Panc1 (cell line): Measurements from ENCODE around the gene WASF1. TPM values are rescaled to one million over a fixed set of nuclear protein-coding genes. Genes with fewer than 3 reads are reported as not detected.

ENCODE experiments used
- ATAC-seq: fragments of 200-7000 bp; cut with Tn5 transposase; 2 replicates; pipeline ENCODE4 v1.9.1; 2020; ENCODE audit warnings: mild to moderate bottlenecking, moderate library complexity
- BruUV-seq: library from RNA; stranded (reverse); fragments of 400-500 nt; replicated peaks from 2 replicates; lab custom pipeline; 2021; lab: Mats Ljungman, UMichigan
- CTCF ChIA-PET: fragments of 300-600 bp; sonication (Branson Sonifier 250); formaldehyde crosslinking; loops from one replicate; lab custom pipeline; 2022; ENCODE audit warnings: antibody characterized with exemption; lab: Charles Lee
- POLR2A ChIA-PET: fragments of 300-600 bp; sonication (Branson Sonifier 250); formaldehyde crosslinking; loops from one replicate; lab custom pipeline; 2022; ENCODE audit warnings: antibody characterized with exemption; lab: Charles Lee
- DNase-seq: peaks from one replicate; pipeline ENCODE4 v3.0.0-alpha.2; 2010; ENCODE audit warnings: low read depth, low spot score
- H3K27ac ChIP-seq: 2 replicates; pipeline ENCODE4 v1.5.1; 2011; ENCODE audit warnings: mild to moderate bottlenecking, low read length, inconsistent platforms
- H3K27me3 ChIP-seq: fragments of 200-500 bp; sonication (Bioruptor generic); 2 replicates; pipeline ENCODE4 v1.6.0; 2014; ENCODE audit warnings: low read length, inconsistent platforms; ENCODE audit not compliant: control insufficient read depth, insufficient read depth
- H3K36me3 ChIP-seq: fragments of 200-500 bp; sonication (Bioruptor generic); 2 replicates; pipeline ENCODE4 v1.5.1; 2014; ENCODE audit warnings: inconsistent platforms, mild to moderate bottlenecking, low read length, moderate library complexity; ENCODE audit not compliant: control insufficient read depth, insufficient read depth
- H3K4me1 ChIP-seq: 2 replicates; pipeline ENCODE4 v1.5.1; 2011; ENCODE audit warnings: inconsistent platforms, mild to moderate bottlenecking, low read length, moderate library complexity; ENCODE audit not compliant: control insufficient read depth, insufficient read depth
- H3K4me3 ChIP-seq, 2 experiments: 2 replicates each; pipeline ENCODE4 v1.5.1; 2011 to 2012; ENCODE audit warnings: low read depth in 2 of 2, low read length in 2 of 2, mild to moderate bottlenecking in 2 of 2, inconsistent platforms in 1 of 2, moderate library complexity in 1 of 2
- H3K9me3 ChIP-seq: fragments of 200-500 bp; sonication (Bioruptor generic); 2 replicates; pipeline ENCODE4 v1.5.1; 2014; ENCODE audit warnings: low read depth, mild to moderate bottlenecking, inconsistent platforms, low read length, moderate library complexity; ENCODE audit not compliant: control insufficient read depth, insufficient read depth
- CTCF ChIP-seq: fragments of 450-650 bp; IDR thresholded peaks from 2 replicates; pipeline ENCODE4 v1.5.1; 2017; ENCODE audit warnings: mild to moderate bottlenecking
- POLR2AphosphoS5 ChIP-seq: IDR thresholded peaks from 2 replicates; pipeline ENCODE4 v1.6.1; 2012; ENCODE audit warnings: mild to moderate bottlenecking, low read depth, low read length, moderate library complexity
- SIN3A ChIP-seq: IDR thresholded peaks from 2 replicates; pipeline ENCODE4 v1.6.1; 2012; ENCODE audit warnings: low read depth, mild to moderate bottlenecking, low read length, moderate library complexity, borderline replicate concordance; ENCODE audit not compliant: insufficient read depth
- TCF7L2 ChIP-seq: IDR thresholded peaks from 2 replicates; pipeline ENCODE4 v1.6.1; 2011; ENCODE audit warnings: mild to moderate bottlenecking, low read depth, low read length, inconsistent platforms
- in situ Hi-C: cut with HindIII; loops from 2 replicates; pipeline ENCODE4 v1.10.0; 2016; ENCODE audit warnings: low sequenced_read_pairs, low pct_unique_long_range_greater_than_20kb
- intact Hi-C: fragments of 100-400 bp; cut with micrococcal nuclease; formaldehyde crosslinking; loops from one replicate; pipeline ENCODE4 v1.10.0; 2022; ENCODE audit not compliant: unreplicated experiment
- total RNA-seq: library from RNA; stranded (reverse); gene quantifications from one replicate; pipeline ENCODE4 v1.2.1, GENCODE V29; 2021; ENCODE audit not compliant: unreplicated experiment
- TF ChIP-seq, protein P1 (sequence below), 2 experiments: IDR thresholded peaks; 2 replicates each; pipeline ENCODE4 v1.6.1; 2011 to 2012; ENCODE audit warnings: low read depth in 2 of 2, control low read depth in 1 of 2, low read length in 1 of 2, mild to moderate bottlenecking in 1 of 2, moderate library complexity in 1 of 2; ENCODE audit not compliant: insufficient read depth in 1 of 2

WASF1 gene
- total RNA-seq, 1 experiment from 2014 or later: 63.9 TPM

DNA sequence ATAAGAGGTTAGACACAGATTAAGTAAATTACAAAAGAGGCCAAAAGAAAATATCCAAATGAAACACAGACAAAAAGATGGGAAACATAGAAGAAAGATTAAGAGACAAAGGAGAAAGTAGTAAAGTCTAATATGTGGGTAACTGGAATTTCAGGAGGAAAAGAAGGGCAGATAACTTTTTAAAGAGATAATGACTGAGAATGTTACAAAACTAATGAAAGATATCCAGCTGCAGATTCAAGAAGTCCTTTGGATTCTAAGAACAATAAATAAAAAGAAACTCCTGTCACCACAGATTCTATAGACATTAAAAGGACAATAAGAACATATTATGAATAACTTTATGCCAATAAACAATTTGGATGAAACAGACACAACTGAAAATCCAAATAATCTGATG is 90.1 kb downstream of the WASF1 start:
- ATAC-seq: no peak
- in situ Hi-C loops: no loop called here
- Histone ChIP-seq H3K4me3 (no peak overlapping the region), H3K27me3 (no peaks in the 10 kb centered on the region), H3K9me3 (no peaks in the 10 kb centered on the region), H3K36me3 (no peaks in the 10 kb centered on the region), H3K4me1 (no peaks in the 10 kb centered on the region), H3K27ac (no peak overlapping the region)
- TF ChIP-seq POLR2AphosphoS5 (no peak), TCF7L2 (no peak), CTCF (no peak), SIN3A (no peak)
- TF ChIP-seq, protein P1, sequence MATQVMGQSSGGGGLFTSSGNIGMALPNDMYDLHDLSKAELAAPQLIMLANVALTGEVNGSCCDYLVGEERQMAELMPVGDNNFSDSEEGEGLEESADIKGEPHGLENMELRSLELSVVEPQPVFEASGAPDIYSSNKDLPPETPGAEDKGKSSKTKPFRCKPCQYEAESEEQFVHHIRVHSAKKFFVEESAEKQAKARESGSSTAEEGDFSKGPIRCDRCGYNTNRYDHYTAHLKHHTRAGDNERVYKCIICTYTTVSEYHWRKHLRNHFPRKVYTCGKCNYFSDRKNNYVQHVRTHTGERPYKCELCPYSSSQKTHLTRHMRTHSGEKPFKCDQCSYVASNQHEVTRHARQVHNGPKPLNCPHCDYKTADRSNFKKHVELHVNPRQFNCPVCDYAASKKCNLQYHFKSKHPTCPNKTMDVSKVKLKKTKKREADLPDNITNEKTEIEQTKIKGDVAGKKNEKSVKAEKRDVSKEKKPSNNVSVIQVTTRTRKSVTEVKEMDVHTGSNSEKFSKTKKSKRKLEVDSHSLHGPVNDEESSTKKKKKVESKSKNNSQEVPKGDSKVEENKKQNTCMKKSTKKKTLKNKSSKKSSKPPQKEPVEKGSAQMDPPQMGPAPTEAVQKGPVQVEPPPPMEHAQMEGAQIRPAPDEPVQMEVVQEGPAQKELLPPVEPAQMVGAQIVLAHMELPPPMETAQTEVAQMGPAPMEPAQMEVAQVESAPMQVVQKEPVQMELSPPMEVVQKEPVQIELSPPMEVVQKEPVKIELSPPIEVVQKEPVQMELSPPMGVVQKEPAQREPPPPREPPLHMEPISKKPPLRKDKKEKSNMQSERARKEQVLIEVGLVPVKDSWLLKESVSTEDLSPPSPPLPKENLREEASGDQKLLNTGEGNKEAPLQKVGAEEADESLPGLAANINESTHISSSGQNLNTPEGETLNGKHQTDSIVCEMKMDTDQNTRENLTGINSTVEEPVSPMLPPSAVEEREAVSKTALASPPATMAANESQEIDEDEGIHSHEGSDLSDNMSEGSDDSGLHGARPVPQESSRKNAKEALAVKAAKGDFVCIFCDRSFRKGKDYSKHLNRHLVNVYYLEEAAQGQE (IDR thresholded peaks at IDR 0.05; ENCODE audit: insufficient read depth in 1 of 2, low read depth in 2 of 2, low read length in 1 of 2): no peak
- ChIA-PET POLR2A (no interaction called here), CTCF (no interaction called here)
- intact Hi-C loops: no loop called here
- no TSS peak for BruUV-seq
- DNase-seq: no peak

- TF ChIP-seq SIN3A (no peak), TCF7L2 (no peak), CTCF (no peak), POLR2AphosphoS5 (no peak)
- TF ChIP-seq, protein P1 (IDR thresholded peaks at IDR 0.05; ENCODE audit: insufficient read depth in 1 of 2, low read depth in 2 of 2, low read length in 1 of 2): no peak
- CTCF ChIA-PET: no interaction called here
- Histone ChIP-seq H3K9me3 (no peaks in the 10 kb centered on the region), H3K4me3 (no peak overlapping the region), H3K27me3 (no peaks in the 10 kb centered on the region), H3K36me3 (no peaks in the 10 kb centered on the region), H3K27ac (no peak overlapping the region), H3K4me1 (no peaks in the 10 kb centered on the region)
- DNase-seq (no peak), ATAC-seq (no peak)
- POLR2A ChIA-PET: interaction anchor here (0.6 kb wide), 1 partner anchor 37 kb away, joined by 3 read pairs; no protein-coding TSS in a partner anchor
- in situ Hi-C loops: no loop called here
- intact Hi-C loops: no loop called here
- BruUV-seq: no TSS peak
These were observed 94.2 kb downstream of the WASF1 start for GRCh38 chr6:110085285-110085684.
